K562 (cell line): ENCODE data around the gene ZMPSTE24. TPM values are rescaled to one million over a fixed set of nuclear protein-coding genes. Genes with fewer than 3 reads are reported as not detected.

Source experiments
- AFF4 ChIP-seq: sonication (generic); formaldehyde crosslinking; IDR thresholded peaks from 2 replicates; pipeline ENCODE4 v1.8.0; 2023; ENCODE audit warnings: mild to moderate bottlenecking, missing genetic modification reagents
- EGR1 ChIP-seq: fragments of 450-650 bp; conservative IDR thresholded peaks from 2 replicates; pipeline ENCODE4 v1.6.1; 2017; ENCODE audit warnings: mild to moderate bottlenecking
- HDAC2 ChIP-seq: fragments of 450-650 bp; IDR thresholded peaks from 2 replicates; pipeline ENCODE4 v1.6.1; 2016; ENCODE audit warnings: mild to moderate bottlenecking
- LARP7 ChIP-seq: fragments of 450-650 bp; IDR thresholded peaks from 2 replicates; pipeline ENCODE4 v1.6.1; 2016
- NBN ChIP-seq: fragments of 450-650 bp; IDR thresholded peaks from 2 replicates; pipeline ENCODE4 v1.6.1; 2016; ENCODE audit warnings: low read depth, mild to moderate bottlenecking
- PHB ChIP-seq: fragments of 250-450 bp; sonication (Bioruptor Pico); IDR thresholded peaks from 2 replicates; pipeline ENCODE4 v1.5.0; 2021
- RAD51 ChIP-seq: fragments of 450-650 bp; IDR thresholded peaks from 2 replicates; pipeline ENCODE4 v1.7.1; 2016; ENCODE audit warnings: low read depth, mild to moderate bottlenecking, borderline replicate concordance
- SMAD2 ChIP-seq: fragments of 150-350 bp; IDR thresholded peaks from 2 replicates; pipeline ENCODE4 v1.6.1; 2014; ENCODE audit warnings: low read depth, mild to moderate bottlenecking, low read length
- SOX6 ChIP-seq: fragments of 450-650 bp; IDR thresholded peaks from 2 replicates; pipeline ENCODE4 v1.6.1; 2014; ENCODE audit warnings: mild to moderate bottlenecking
- SUPT5H ChIP-seq: fragments of 450-650 bp; IDR thresholded peaks from 2 replicates; pipeline ENCODE4 v1.6.1; 2016
- polyA plus RNA-seq, 8 experiments: library from polyadenylated mRNA; depleted of rRNA in 4 of 8; stranded (reverse) in 5 of 8; unstranded in 3 of 8; fragments of >200 nt; fragmentation: Nextera tagmentation in 2 of 8; fragmentation: Illumina TruSeq in 1 of 8; extraction: Ambion mirVana in 2 of 8; extraction: Trizol in 1 of 8; gene quantifications; 2 replicates each; pipeline versions ENCODE4 v1.2.1 to v1.2.3, GENCODE V29; 2011 to 2014; ENCODE audit warnings: inconsistent platforms in 1 of 8, missing spikeins in 1 of 8
- total RNA-seq, 7 experiments: library from RNA; depleted of rRNA in 6 of 7; stranded (reverse); fragments of >200 nt in 6 of 7; fragmentation: Illumina TruSeq in 2 of 7; extraction: Trizol in 2 of 7; gene quantifications; 2 replicates each; pipeline versions ENCODE4 v1.2.1 to v1.2.3, GENCODE V29; 2011 to 2021; ENCODE audit warnings: low replicate concordance in 1 of 7
- TF ChIP-seq, protein P1 (sequence below): sonication (generic); formaldehyde crosslinking; IDR thresholded peaks from 2 replicates; pipeline ENCODE4 v1.8.1; 2023; ENCODE audit warnings: missing genetic modification reagents, mild to moderate bottlenecking, borderline replicate concordance
- TF ChIP-seq, protein P2 (sequence below): sonication (generic); formaldehyde crosslinking; IDR thresholded peaks from 2 replicates; pipeline ENCODE4 v1.8.0; 2022; ENCODE audit warnings: mild to moderate bottlenecking, missing genetic modification reagents, borderline replicate concordance

The ZMPSTE24 gene
- total and polyA plus RNA-seq, 9 of the 15 experiments (the other 6 are each of a cell fraction or from before 2014, with no cell fraction given) = 30.7 to 75.9 (median 64.3) TPM

DNA sequence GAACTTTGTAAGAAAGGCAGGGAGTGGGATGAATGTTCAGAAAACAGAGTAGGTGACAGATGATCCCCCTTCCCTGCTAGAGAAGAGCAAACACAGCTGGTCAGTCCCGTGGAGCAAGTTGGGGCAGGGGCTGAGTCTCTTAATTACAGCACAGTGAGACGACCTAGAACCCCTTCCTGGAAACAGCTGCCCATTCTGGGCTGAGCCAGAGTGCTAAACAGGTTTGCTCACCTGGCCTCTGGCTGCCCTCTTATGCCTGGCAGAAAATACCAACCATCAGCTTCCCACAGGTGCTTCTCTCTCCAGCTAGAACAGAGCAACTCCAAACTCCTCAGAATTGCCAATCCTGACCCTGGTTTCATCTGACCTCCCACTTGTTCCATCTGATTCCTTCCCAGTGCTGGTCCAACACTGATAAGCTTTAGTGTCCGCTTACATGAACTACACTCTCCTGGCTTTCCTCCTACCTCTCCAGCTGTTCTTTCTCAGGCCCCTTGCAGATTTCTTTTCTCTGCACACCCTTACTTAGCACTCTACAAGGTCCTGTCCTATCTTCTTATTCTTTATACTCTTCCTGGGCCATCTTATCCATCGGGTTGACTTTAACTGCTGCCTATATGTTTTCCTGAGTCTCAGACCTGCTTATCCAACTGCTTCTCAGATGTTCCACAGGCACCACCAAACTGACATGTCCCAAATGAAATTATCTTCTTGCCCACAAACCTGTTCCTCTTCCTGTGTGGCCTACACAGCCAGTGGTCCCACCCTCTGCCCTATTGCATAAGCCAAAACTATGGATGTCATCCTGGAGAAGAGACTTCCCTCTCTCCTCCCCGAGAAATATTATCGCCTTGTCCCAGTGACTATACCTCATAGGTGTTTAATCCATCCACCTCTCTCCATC lies 81.6 kb downstream of the ZMPSTE24 start (continued):
- TF ChIP-seq LARP7 (peak; percentile 14; the same call in 1 of the 2 replicates), AFF4 (CRISPR knock-in tag) (no peak), RAD51 (no peak), SUPT5H (no peak), PHB (no peak), SMAD2 (no peak), EGR1 (no peak), HDAC2 (peak; percentile 85), NBN (peak; percentile 77), SOX6 (peak; percentile 41; the same call in 1 of the 2 replicates)
- TF ChIP-seq, protein P1, sequence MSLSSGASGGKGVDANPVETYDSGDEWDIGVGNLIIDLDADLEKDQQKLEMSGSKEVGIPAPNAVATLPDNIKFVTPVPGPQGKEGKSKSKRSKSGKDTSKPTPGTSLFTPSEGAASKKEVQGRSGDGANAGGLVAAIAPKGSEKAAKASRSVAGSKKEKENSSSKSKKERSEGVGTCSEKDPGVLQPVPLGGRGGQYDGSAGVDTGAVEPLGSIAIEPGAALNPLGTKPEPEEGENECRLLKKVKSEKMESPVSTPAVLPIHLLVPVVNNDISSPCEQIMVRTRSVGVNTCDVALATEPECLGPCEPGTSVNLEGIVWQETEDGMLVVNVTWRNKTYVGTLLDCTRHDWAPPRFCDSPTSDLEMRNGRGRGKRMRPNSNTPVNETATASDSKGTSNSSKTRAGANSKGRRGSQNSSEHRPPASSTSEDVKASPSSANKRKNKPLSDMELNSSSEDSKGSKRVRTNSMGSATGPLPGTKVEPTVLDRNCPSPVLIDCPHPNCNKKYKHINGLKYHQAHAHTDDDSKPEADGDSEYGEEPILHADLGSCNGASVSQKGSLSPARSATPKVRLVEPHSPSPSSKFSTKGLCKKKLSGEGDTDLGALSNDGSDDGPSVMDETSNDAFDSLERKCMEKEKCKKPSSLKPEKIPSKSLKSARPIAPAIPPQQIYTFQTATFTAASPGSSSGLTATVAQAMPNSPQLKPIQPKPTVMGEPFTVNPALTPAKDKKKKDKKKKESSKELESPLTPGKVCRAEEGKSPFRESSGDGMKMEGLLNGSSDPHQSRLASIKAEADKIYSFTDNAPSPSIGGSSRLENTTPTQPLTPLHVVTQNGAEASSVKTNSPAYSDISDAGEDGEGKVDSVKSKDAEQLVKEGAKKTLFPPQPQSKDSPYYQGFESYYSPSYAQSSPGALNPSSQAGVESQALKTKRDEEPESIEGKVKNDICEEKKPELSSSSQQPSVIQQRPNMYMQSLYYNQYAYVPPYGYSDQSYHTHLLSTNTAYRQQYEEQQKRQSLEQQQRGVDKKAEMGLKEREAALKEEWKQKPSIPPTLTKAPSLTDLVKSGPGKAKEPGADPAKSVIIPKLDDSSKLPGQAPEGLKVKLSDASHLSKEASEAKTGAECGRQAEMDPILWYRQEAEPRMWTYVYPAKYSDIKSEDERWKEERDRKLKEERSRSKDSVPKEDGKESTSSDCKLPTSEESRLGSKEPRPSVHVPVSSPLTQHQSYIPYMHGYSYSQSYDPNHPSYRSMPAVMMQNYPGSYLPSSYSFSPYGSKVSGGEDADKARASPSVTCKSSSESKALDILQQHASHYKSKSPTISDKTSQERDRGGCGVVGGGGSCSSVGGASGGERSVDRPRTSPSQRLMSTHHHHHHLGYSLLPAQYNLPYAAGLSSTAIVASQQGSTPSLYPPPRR (CRISPR knock-in tag) = no peak
- TF ChIP-seq, protein P2, sequence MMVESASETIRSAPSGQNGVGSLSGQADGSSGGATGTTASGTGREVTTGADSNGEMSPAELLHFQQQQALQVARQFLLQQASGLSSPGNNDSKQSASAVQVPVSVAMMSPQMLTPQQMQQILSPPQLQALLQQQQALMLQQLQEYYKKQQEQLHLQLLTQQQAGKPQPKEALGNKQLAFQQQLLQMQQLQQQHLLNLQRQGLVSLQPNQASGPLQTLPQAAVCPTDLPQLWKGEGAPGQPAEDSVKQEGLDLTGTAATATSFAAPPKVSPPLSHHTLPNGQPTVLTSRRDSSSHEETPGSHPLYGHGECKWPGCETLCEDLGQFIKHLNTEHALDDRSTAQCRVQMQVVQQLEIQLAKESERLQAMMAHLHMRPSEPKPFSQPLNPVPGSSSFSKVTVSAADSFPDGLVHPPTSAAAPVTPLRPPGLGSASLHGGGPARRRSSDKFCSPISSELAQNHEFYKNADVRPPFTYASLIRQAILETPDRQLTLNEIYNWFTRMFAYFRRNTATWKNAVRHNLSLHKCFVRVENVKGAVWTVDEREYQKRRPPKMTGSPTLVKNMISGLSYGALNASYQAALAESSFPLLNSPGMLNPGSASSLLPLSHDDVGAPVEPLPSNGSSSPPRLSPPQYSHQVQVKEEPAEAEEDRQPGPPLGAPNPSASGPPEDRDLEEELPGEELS = no peak
